ENCODE results near the gene KANSL3. TPM values are rescaled to one million over a fixed set of nuclear protein-coding genes. Genes with fewer than 3 reads are reported as not detected.
A peak's percentile ranks its signal among the peaks of the same experiment; 100 is the strongest.

Gene KANSL3
- total and polyA plus RNA-seq, 2 donors (not counting 3 experiments of a cell fraction or from before 2014, with no cell fraction given), result 27.7 to 36.9 TPM

DNA sequence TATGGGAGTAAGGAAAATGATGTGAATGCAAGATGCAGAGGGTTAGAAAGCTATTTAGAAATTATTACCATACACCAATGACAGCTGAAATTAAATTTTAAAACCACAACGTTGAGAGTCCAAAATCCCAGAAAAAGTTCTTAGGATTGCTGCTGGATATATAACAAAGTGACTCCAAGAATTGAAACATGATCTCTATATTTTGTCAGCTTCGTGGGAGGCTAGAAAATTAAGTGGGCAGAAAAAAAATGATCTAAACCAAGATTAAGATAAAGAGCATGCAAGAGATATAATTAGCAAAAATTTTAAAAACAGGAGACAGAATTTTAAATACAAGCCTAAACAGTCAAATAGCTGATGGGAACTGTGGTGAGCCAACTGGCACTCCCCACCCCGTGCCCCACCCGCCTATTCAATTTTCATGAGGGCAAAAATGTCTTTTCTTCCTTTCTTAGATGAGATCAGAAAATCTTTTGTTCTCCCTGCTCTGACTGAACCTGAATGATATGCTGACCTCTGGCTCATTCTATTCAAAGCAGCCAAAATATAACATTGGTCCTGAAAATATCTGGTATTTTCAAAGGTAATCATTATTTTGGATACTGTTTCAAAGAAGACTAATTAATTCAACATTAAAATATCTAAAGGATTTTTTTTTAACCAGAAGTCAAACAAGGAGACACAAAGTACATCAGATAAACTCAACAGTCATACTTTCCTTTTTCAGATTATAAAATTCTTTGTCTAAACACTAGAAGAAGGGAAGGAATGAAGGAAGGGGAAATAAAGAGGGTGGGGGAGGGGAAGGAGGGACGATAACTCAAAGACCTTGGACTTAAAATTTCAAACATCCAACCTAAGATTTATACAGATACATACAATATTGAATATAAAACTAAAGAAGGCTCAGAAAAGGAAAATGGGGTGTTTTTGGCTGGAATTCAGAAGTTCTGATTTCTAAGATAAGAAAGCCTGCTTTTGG is 12.2 kb downstream of the KANSL3 start:
- H3K27me3 ChIP-seq (ENCODE audit: control insufficient read depth in 2 of 2, insufficient read depth in 2 of 2, low read length in 2 of 2), result no peaks in the 10 kb centered on the region
- TF ChIP-seq POLR2A (IDR thresholded peaks at IDR 0.05; ENCODE audit: low read depth, low read length) (no peak), FOS (IDR thresholded peaks at IDR 0.05; ENCODE audit: borderline replicate concordance, insufficient read depth, low read length) (no peak), POLR2AphosphoS5 (IDR thresholded peaks at IDR 0.05; ENCODE audit: insufficient read depth, low read depth, low read length) (no peak), JUN (IDR thresholded peaks at IDR 0.05; ENCODE audit: borderline replicate concordance, insufficient read depth, insufficient read length, low read depth) (no peak), EZH2 (IDR thresholded peaks at IDR 0.05; ENCODE audit: borderline replicate concordance, low read depth, low read length, severe bottlenecking) (no peak), MYC (IDR thresholded peaks at IDR 0.05; ENCODE audit: low read depth, low read length) (no peak), GATA2 (IDR thresholded peaks at IDR 0.05; ENCODE audit: insufficient read depth, insufficient read length, low read depth, low read length) (no peak)
- TF ChIP-seq, protein P1, sequence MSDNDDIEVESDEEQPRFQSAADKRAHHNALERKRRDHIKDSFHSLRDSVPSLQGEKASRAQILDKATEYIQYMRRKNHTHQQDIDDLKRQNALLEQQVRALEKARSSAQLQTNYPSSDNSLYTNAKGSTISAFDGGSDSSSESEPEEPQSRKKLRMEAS (IDR thresholded peaks at IDR 0.05; ENCODE audit: insufficient read depth, insufficient read length), result no peak
- TF ChIP-seq, protein P2, sequence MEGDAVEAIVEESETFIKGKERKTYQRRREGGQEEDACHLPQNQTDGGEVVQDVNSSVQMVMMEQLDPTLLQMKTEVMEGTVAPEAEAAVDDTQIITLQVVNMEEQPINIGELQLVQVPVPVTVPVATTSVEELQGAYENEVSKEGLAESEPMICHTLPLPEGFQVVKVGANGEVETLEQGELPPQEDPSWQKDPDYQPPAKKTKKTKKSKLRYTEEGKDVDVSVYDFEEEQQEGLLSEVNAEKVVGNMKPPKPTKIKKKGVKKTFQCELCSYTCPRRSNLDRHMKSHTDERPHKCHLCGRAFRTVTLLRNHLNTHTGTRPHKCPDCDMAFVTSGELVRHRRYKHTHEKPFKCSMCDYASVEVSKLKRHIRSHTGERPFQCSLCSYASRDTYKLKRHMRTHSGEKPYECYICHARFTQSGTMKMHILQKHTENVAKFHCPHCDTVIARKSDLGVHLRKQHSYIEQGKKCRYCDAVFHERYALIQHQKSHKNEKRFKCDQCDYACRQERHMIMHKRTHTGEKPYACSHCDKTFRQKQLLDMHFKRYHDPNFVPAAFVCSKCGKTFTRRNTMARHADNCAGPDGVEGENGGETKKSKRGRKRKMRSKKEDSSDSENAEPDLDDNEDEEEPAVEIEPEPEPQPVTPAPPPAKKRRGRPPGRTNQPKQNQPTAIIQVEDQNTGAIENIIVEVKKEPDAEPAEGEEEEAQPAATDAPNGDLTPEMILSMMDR (IDR thresholded peaks at IDR 0.05; ENCODE audit: extremely low read depth in 1 of 2, insufficient read depth in 1 of 2, low read depth in 1 of 2, low read length in 2 of 2), result no peak
- peaks cover 19% of the 10 kb centered on the region for H3K4me1 ChIP-seq (ENCODE audit: control insufficient read depth, extremely low read depth, insufficient read depth, low read length)
- ChIA-PET CTCF (interaction anchor here (1.1 to 1.6 kb wide), 2 partner anchors 72 to 136 kb away, joined by 3 to 7 read pairs; no protein-coding TSS in a partner anchor), POLR2A (interaction anchor here (1.7 kb wide), 1 partner anchor 12 kb away, joined by 5 read pairs; the partner anchor contains the start of gene KANSL3)
- H3K9me1 ChIP-seq (replicated peaks; ENCODE audit: control insufficient read depth, extremely low read depth, insufficient read depth, low read length), result no peaks in the 10 kb centered on the region
- H3K9me3 ChIP-seq (replicated peaks; ENCODE audit: control insufficient read depth, insufficient read depth, low read length), result no peaks in the 10 kb centered on the region
- peak overlapping the region; percentile 70 for H3K27ac ChIP-seq (ENCODE audit: insufficient read depth, low read depth, low read length)
- no peaks in the 10 kb centered on the region for H4K20me1 ChIP-seq (replicated peaks; ENCODE audit: control insufficient read depth, extremely low read depth, insufficient read depth, low read length)
- no TSS peak for BruUV-seq (replicated peaks)
- peak overlapping the region; percentile 63 for H3K9ac ChIP-seq (replicated peaks; ENCODE audit: extremely low read depth, insufficient read depth, low read length)
- dilution Hi-C loops (cut with MboI; ENCODE audit: extremely low pct_ligation_motif_present, low sequenced_read_pairs) (no loop called here), intact Hi-C loops (cut with micrococcal nuclease) (no loop called here)
- DNase-seq (ENCODE audit: low read depth, low spot score) (peak; percentile 57), FAIRE-seq (no peak)
- peak overlapping the region; percentile 84 for H3K4me2 ChIP-seq (ENCODE audit: insufficient read depth, low read length)
- H3K79me2 ChIP-seq (ENCODE audit: control insufficient read depth, insufficient read depth, low read length), result peaks cover 10% of the 10 kb centered on the region
- no peak overlapping the region for H3K4me3 ChIP-seq (replicated peaks in 1 of 3; ENCODE audit: insufficient read depth in 1 of 3, low read depth in 1 of 3, low read length in 3 of 3)
- peaks cover 0 to 20% of the 10 kb centered on the region in 2 experiments for H3K36me3 ChIP-seq (ENCODE audit: control insufficient read depth in 2 of 2, extremely low read depth in 1 of 2, insufficient read depth in 2 of 2, low read length in 2 of 2)
- H2AFZ ChIP-seq (ENCODE audit: low read depth, low read length), result no peak overlapping the region

Measured in endothelial cell of umbilical vein (primary cell).